Suprapubic skin (tissue), 4 donors: ENCODE data around the gene FRMD4A.

Source experiments
- EP300 ChIP-seq: sonication (generic); formaldehyde crosslinking; IDR thresholded peaks from one replicate; pipeline ENCODE4 v1.6.1; 2017; ENCODE audit warnings: antibody characterized with exemption
- POLR2A ChIP-seq, 2 donors: fragments of 450-650 bp; IDR thresholded peaks; one replicate each; pipeline ENCODE4 v1.6.1; 2017; ENCODE audit warnings: antibody characterized with exemption in 2 of 2, mild to moderate bottlenecking in 2 of 2, moderate library complexity in 2 of 2
- POLR2AphosphoS5 ChIP-seq, 3 donors: sonication (generic); formaldehyde crosslinking; IDR thresholded peaks; one replicate each; pipeline ENCODE4 v1.6.1; 2017; ENCODE audit warnings: antibody characterized with exemption in 3 of 3
- TF ChIP-seq, protein P1 (sequence below), 2 donors: fragments of 200-600 bp in 1 of 2; fragments of 450-650 bp in 1 of 2; sonication (generic) in 1 of 2; IDR thresholded peaks; one replicate each; pipeline ENCODE4 v1.5.1; 2016 to 2019; ENCODE audit warnings: antibody characterized with exemption in 2 of 2, mild to moderate bottlenecking in 1 of 2, moderate library complexity in 1 of 2

DNA sequence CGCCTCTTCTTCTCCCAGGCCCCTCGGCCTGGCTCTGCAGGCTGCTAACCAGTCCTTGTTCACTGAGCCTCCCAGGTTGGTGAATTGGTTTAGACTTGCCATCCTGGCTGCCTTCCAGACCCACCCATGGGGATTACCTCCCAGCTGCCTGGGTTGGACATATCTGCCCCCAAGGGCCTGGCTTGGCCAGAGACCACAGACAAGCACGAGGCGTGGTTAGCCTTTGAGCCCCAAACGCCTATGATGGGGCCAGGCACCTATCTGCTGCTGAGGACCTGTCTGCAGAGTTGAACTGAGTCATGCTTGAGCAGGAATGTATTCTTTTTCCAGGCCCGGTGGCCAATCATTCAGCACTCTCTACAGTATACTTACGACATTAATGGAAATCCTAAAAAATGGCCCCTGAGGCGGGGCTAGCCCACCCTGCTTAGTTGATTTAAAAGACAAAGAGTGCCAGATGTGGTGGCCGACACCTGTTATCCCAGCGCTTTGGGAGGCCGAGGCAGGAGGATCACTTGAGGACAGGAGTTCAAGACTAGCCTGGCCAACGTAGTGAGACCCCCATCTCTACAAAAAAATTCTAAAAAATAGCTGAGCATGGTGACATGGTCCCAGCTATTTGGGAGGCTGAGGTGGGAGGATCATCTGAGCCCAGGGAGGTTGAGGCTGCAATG is 361.5 kb downstream of the FRMD4A start:
- TF ChIP-seq POLR2A (IDR thresholded peaks at IDR 0.05) (no peak), POLR2AphosphoS5 (IDR thresholded peaks at IDR 0.05) (no peak), EP300 (no peak)
- TF ChIP-seq, protein P1, sequence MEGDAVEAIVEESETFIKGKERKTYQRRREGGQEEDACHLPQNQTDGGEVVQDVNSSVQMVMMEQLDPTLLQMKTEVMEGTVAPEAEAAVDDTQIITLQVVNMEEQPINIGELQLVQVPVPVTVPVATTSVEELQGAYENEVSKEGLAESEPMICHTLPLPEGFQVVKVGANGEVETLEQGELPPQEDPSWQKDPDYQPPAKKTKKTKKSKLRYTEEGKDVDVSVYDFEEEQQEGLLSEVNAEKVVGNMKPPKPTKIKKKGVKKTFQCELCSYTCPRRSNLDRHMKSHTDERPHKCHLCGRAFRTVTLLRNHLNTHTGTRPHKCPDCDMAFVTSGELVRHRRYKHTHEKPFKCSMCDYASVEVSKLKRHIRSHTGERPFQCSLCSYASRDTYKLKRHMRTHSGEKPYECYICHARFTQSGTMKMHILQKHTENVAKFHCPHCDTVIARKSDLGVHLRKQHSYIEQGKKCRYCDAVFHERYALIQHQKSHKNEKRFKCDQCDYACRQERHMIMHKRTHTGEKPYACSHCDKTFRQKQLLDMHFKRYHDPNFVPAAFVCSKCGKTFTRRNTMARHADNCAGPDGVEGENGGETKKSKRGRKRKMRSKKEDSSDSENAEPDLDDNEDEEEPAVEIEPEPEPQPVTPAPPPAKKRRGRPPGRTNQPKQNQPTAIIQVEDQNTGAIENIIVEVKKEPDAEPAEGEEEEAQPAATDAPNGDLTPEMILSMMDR (IDR thresholded peaks at IDR 0.05), result no peak
